ENCODE measurements around the gene TDRD15.

- TF ChIP-seq ZNF416 (tag by site-specific recombination; IDR thresholded peaks at IDR 0.05): no peak
- TF ChIP-seq YY1 (tag by site-specific recombination; IDR thresholded peaks at IDR 0.05): no peak
- no peak for TF ChIP-seq ZNF132 (tag by site-specific recombination; IDR thresholded peaks at IDR 0.05; ENCODE audit: borderline replicate concordance)
- no peak for TF ChIP-seq PRDM2 (tag by site-specific recombination; IDR thresholded peaks at IDR 0.05; ENCODE audit: borderline replicate concordance)
- TF ChIP-seq ZNF324 (tag by site-specific recombination; IDR thresholded peaks at IDR 0.05): no peak
Observed at GRCh38 chr2:21175895-21176646, 52.3 kb downstream of the TDRD15 start.
